PFSK-1 (cell line): ENCODE results near the gene TBX3.

Experiments
- FOXP2 ChIP-seq: optimal IDR thresholded peaks from 2 replicates; pipeline ENCODE3; 2011; ENCODE audit warnings: borderline replicate concordance, control low read depth, inconsistent platforms; ENCODE audit not compliant: insufficient read depth; ENCODE audit errors: extremely low read length, extremely low read depth
- POLR2AphosphoS5 ChIP-seq: IDR thresholded peaks from 2 replicates; pipeline ENCODE4 v1.6.1; 2012; ENCODE audit warnings: low read depth, mild to moderate bottlenecking, control low read depth, low read length, moderate library complexity
- REST ChIP-seq, 2 experiments: IDR thresholded peaks; 2 replicates each; pipeline versions ENCODE4 v1.6.1 to v1.8.0; 2011 to 2012; ENCODE audit warnings: low read depth in 2 of 2, low read length in 2 of 2, control low read depth in 1 of 2, inconsistent platforms in 1 of 2, mild to moderate bottlenecking in 1 of 2, moderate library complexity in 1 of 2; ENCODE audit not compliant: insufficient read depth in 1 of 2
- SIN3A ChIP-seq: IDR thresholded peaks from 2 replicates; pipeline ENCODE4 v1.6.1; 2012; ENCODE audit warnings: mild to moderate bottlenecking, low read length, moderate library complexity, borderline replicate concordance; ENCODE audit not compliant: insufficient read depth
- TAF1 ChIP-seq: IDR thresholded peaks from 2 replicates; pipeline ENCODE4 v1.6.1; 2012; ENCODE audit warnings: low read length, control low read depth, borderline replicate concordance; ENCODE audit not compliant: insufficient read depth

The TBX3 gene

GRCh38 chr12:114674251-114675047, 9.5 kb downstream of the TBX3 start:
- TF ChIP-seq TAF1 (no peak), SIN3A (no peak), REST (IDR thresholded peaks at IDR 0.05; ENCODE audit: insufficient read depth in 1 of 2, low read depth in 2 of 2, low read length in 2 of 2) (no peak), POLR2AphosphoS5 (no peak), FOXP2 (no peak)

- TF ChIP-seq TAF1 (no peak), FOXP2 (no peak), SIN3A (no peak), POLR2AphosphoS5 (no peak), REST (IDR thresholded peaks at IDR 0.05; ENCODE audit: insufficient read depth in 1 of 2, low read depth in 2 of 2, low read length in 2 of 2) (no peak)
Observed at GRCh38 chr12:114673901-114674250, 10.1 kb downstream of the TBX3 start.

GRCh38 chr12:114673169-114673833, 10.7 kb downstream of the TBX3 start:
- TF ChIP-seq POLR2AphosphoS5 (no peak), REST (IDR thresholded peaks at IDR 0.05; ENCODE audit: insufficient read depth in 1 of 2, low read depth in 2 of 2, low read length in 2 of 2) (no peak), TAF1 (no peak), SIN3A (no peak), FOXP2 (no peak)

- TF ChIP-seq TAF1 (no peak), POLR2AphosphoS5 (no peak), REST (IDR thresholded peaks at IDR 0.05; ENCODE audit: insufficient read depth in 1 of 2, low read depth in 2 of 2, low read length in 2 of 2) (no peak), SIN3A (no peak), FOXP2 (no peak)
Observed at GRCh38 chr12:114672817-114673168, 11.2 kb downstream of the TBX3 start.
